DOHH2 (cell line): ENCODE results near the gene ZBTB39.

Experiments used
- H3F3A ChIP-seq: fragments of 200-600 bp; sonication (generic), shearing (Covaris generic); 2 replicates; pipeline ENCODE4 v1.6.0; 2016; ENCODE audit warnings: antibody characterized with exemption, mild to moderate bottlenecking; ENCODE audit not compliant: control insufficient read depth, insufficient read depth
- H3K27ac ChIP-seq: fragments of 200-600 bp; sonication (generic); 2 replicates; pipeline ENCODE4 v1.5.1; 2014; ENCODE audit warnings: low read depth, mild to moderate bottlenecking, low read length, moderate library complexity
- H3K27me3 ChIP-seq: fragments of 200-600 bp; sonication (generic); 2 replicates; pipeline ENCODE4 v1.6.1; 2014; ENCODE audit warnings: mild to moderate bottlenecking, low read length, mixed read lengths; ENCODE audit not compliant: control insufficient read depth
- H3K36me3 ChIP-seq: fragments of 200-600 bp; sonication (generic); 2 replicates; pipeline ENCODE4 v1.6.1; 2014; ENCODE audit warnings: mild to moderate bottlenecking, low read length, moderate library complexity, mixed read lengths; ENCODE audit not compliant: control insufficient read depth
- H3K4me1 ChIP-seq: fragments of 200-600 bp; sonication (generic); 2 replicates; pipeline ENCODE4 v1.6.1; 2014; ENCODE audit warnings: mild to moderate bottlenecking, low read length, mixed read lengths; ENCODE audit not compliant: control insufficient read depth
- H3K4me2 ChIP-seq: fragments of 200-600 bp; sonication (generic); 2 replicates; pipeline ENCODE4 v1.6.0; 2014; ENCODE audit warnings: mild to moderate bottlenecking, low read length, moderate library complexity
- H3K4me3 ChIP-seq: fragments of 200-600 bp; sonication (generic); 2 replicates; pipeline ENCODE4 v1.5.1; 2014; ENCODE audit warnings: mild to moderate bottlenecking, low read length, mixed read lengths
- H3K79me2 ChIP-seq: fragments of 200-600 bp; sonication (generic); 2 replicates; pipeline ENCODE4 v1.6.1; 2014; ENCODE audit warnings: mild to moderate bottlenecking, low read length, mixed read lengths; ENCODE audit not compliant: control insufficient read depth
- H3K9me2 ChIP-seq: fragments of 200-600 bp; sonication (generic); replicated peaks from 2 replicates; pipeline ENCODE4 v1.6.1; 2014; ENCODE audit warnings: mild to moderate bottlenecking, low read length, mixed read lengths; ENCODE audit not compliant: control insufficient read depth
- H3K9me3 ChIP-seq: fragments of 200-600 bp; sonication (generic); 2 replicates; pipeline ENCODE4 v1.6.1; 2014; ENCODE audit warnings: antibody characterized with exemption, low read length, mixed read lengths; ENCODE audit not compliant: control insufficient read depth, insufficient read depth
- H4K20me1 ChIP-seq: fragments of 200-600 bp; sonication (generic); 2 replicates; pipeline ENCODE4 v1.6.0; 2014; ENCODE audit warnings: low read depth, mild to moderate bottlenecking, antibody characterized with exemption, low read length, moderate library complexity; ENCODE audit not compliant: control insufficient read depth, insufficient read depth
- CTCF ChIP-seq: fragments of 200-600 bp; sonication (generic); IDR thresholded peaks from one replicate; pipeline ENCODE4 v1.5.1; 2014; ENCODE audit warnings: antibody characterized with exemption, mild to moderate bottlenecking, low read depth, low read length; ENCODE audit not compliant: poor library complexity, severe bottlenecking
- EZH2phosphoT487 ChIP-seq: fragments of 200-600 bp; sonication (generic); IDR thresholded peaks from 2 replicates; pipeline ENCODE4 v1.6.1; 2017; ENCODE audit warnings: borderline replicate concordance, mild to moderate bottlenecking, antibody characterized with exemption, low read length, moderate library complexity, mixed read lengths

The ZBTB39 gene

GRCh38 chr12:56995201-56995929 is 11.0 kb downstream of the ZBTB39 start:
- no peak overlapping the region for H3K4me3 ChIP-seq
- TF ChIP-seq CTCF (no peak), EZH2phosphoT487 (no peak)
- no peaks in the 10 kb centered on the region for H3K27me3 ChIP-seq
- no peaks in the 10 kb centered on the region for H3K9me2 ChIP-seq
- peaks cover 10% of the 10 kb centered on the region for H3K79me2 ChIP-seq
- no peak overlapping the region for H3K4me2 ChIP-seq
- 0 out of 2 replicates have a peak, but pooled peaks cover 1% of the 10 kb centered on the region for H4K20me1 ChIP-seq
- no peaks in the 10 kb centered on the region for H3F3A ChIP-seq
- no peaks in the 10 kb centered on the region for H3K9me3 ChIP-seq
- H3K27ac ChIP-seq = no peak overlapping the region
- peaks cover 5% of the 10 kb centered on the region for H3K36me3 ChIP-seq
- 0 out of 2 replicates have a peak, but pooled peaks cover 4% of the 10 kb centered on the region for H3K4me1 ChIP-seq

DNA sequence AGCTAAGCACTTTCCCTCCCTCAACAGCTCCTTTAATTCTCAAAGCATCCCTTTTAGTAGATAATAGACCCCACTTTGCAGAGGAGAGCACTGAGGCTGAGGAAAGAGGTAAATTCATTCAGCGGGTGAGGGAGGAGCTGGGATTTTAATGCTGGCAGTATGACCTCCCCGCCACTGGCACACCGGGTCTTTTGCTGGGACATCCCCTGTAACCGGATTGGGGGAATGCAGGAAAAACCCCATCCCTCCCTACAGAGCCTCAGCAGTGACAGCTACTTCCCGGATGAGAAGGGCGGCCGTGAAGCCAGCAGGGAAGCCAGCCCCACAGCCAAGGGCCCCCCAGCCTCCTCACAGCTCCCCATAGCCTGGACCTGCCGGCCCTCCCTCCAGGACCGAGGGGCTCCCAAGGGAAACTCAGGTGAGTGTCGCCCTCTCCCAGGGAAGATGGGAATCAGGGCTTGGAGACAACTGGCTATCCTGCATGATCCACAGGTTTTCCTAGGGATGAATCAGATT is 12.1 kb downstream of the ZBTB39 start:
- TF ChIP-seq EZH2phosphoT487 = no peak
- no peak for TF ChIP-seq CTCF
- Histone ChIP-seq H3K4me3 (no peak overlapping the region), H4K20me1 (no peaks in the 10 kb centered on the region), H3K27me3 (peaks cover under 1% of the 10 kb centered on the region; the same call in 1 of the 2 replicates), H3K4me1 (0 out of 2 replicates have a peak, but pooled peaks cover 4% of the 10 kb centered on the region), H3K36me3 (no peaks in the 10 kb centered on the region), H3K79me2 (0 out of 2 replicates have a peak, but pooled peaks cover 2% of the 10 kb centered on the region), H3K9me3 (no peaks in the 10 kb centered on the region), H3K4me2 (no peak overlapping the region), H3K27ac (no peak overlapping the region), H3F3A (no peaks in the 10 kb centered on the region), H3K9me2 (no peaks in the 10 kb centered on the region)

GRCh38 chr12:56993346-56993745 is 13.0 kb downstream of the ZBTB39 start:
- no peaks in the 10 kb centered on the region for H4K20me1 ChIP-seq
- no peak overlapping the region for H3K27ac ChIP-seq
- no peaks in the 10 kb centered on the region for H3F3A ChIP-seq
- no peak for TF ChIP-seq EZH2phosphoT487
- TF ChIP-seq CTCF = no peak
- H3K27me3 ChIP-seq = peaks cover 10% of the 10 kb centered on the region
- H3K4me3 ChIP-seq = no peak overlapping the region
- no peaks in the 10 kb centered on the region for H3K9me2 ChIP-seq
- H3K4me2 ChIP-seq = no peak overlapping the region
- no peaks in the 10 kb centered on the region for H3K79me2 ChIP-seq
- H3K9me3 ChIP-seq = no peaks in the 10 kb centered on the region
- peaks cover 6% of the 10 kb centered on the region for H3K4me1 ChIP-seq
- no peaks in the 10 kb centered on the region for H3K36me3 ChIP-seq
